ENCODE results near the gene DOK6. TPM values are rescaled to one million over a fixed set of nuclear protein-coding genes. Genes with fewer than 3 reads are reported as not detected.
A peak's percentile ranks its signal among the peaks of the same experiment; 100 is the strongest.

Gene DOK6
- polyA plus RNA-seq, 1 experiment: 0.55 TPM

DNA sequence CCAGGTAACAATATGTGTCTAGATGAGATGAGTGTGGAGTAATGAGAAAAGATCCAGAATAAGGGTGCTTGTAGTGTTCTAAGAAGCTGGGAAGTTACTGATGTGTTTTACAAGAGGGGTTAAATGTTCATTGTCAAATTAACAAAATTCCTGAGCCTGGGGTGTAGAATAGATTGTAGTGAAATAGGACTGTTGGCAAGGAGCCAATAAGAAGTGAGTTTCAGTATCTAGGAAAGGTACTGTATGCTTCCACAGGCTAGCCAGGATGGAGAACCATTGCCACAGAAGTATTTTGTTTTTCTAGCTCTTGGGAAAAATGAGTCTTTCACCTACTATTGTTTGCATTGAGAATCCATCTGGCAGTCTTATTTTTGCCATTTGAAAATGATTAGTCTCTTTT lies 10.5 kb downstream of the DOK6 start:
- H3K36me3 ChIP-seq (ENCODE audit: control insufficient read depth, insufficient read depth, low read length): no peaks in the 10 kb centered on the region
- H3K27me3 ChIP-seq (ENCODE audit: control insufficient read depth, insufficient read depth, low read length): no peaks in the 10 kb centered on the region
- no peak overlapping the region for H3K4me3 ChIP-seq (ENCODE audit: low read depth, low read length)
- ChIA-PET POLR2A (no interaction called here), CTCF (no interaction called here)
- TF ChIP-seq, protein P1, sequence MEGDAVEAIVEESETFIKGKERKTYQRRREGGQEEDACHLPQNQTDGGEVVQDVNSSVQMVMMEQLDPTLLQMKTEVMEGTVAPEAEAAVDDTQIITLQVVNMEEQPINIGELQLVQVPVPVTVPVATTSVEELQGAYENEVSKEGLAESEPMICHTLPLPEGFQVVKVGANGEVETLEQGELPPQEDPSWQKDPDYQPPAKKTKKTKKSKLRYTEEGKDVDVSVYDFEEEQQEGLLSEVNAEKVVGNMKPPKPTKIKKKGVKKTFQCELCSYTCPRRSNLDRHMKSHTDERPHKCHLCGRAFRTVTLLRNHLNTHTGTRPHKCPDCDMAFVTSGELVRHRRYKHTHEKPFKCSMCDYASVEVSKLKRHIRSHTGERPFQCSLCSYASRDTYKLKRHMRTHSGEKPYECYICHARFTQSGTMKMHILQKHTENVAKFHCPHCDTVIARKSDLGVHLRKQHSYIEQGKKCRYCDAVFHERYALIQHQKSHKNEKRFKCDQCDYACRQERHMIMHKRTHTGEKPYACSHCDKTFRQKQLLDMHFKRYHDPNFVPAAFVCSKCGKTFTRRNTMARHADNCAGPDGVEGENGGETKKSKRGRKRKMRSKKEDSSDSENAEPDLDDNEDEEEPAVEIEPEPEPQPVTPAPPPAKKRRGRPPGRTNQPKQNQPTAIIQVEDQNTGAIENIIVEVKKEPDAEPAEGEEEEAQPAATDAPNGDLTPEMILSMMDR (IDR thresholded peaks at IDR 0.05; ENCODE audit: insufficient read depth, low read depth, low read length): no peak
- DNase-seq (ENCODE audit: low read depth): no peak

DNA sequence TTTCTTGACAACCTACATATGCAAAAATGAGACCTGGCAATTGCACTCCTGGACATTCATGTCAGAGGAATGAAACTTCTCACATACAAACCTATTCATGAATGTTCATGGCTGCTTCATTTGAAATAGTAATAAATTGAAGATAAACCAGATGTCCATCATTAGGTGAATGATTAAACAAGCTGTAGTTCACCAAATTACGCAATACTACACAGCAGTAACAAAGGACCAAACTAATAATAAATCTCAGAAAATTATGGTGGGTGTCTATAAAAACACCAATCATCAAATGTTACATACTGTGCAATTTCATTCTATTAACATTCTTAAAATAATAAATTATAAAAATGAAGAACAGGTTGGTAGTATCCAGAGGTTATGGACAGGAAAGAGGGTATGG lies 13.5 kb downstream of the DOK6 start:
- DNase-seq (ENCODE audit: low read depth): no peak
- no peaks in the 10 kb centered on the region for H3K27me3 ChIP-seq (ENCODE audit: control insufficient read depth, insufficient read depth, low read length)
- POLR2A ChIA-PET: no interaction called here
- CTCF ChIA-PET: no interaction called here
- no peaks in the 10 kb centered on the region for H3K36me3 ChIP-seq (ENCODE audit: control insufficient read depth, insufficient read depth, low read length)
- H3K4me3 ChIP-seq (ENCODE audit: low read depth, low read length): no peak overlapping the region
- TF ChIP-seq, protein P1 (IDR thresholded peaks at IDR 0.05; ENCODE audit: insufficient read depth, low read depth, low read length): no peak

GRCh38 chr18:69432847-69433246 lies 32.2 kb downstream of the DOK6 start:
- no peak for DNase-seq (ENCODE audit: low read depth)
- H3K4me3 ChIP-seq (ENCODE audit: low read depth, low read length): no peak overlapping the region
- H3K36me3 ChIP-seq (ENCODE audit: control insufficient read depth, insufficient read depth, low read length): no peaks in the 10 kb centered on the region
- no peaks in the 10 kb centered on the region for H3K27me3 ChIP-seq (ENCODE audit: control insufficient read depth, insufficient read depth, low read length)
- ChIA-PET CTCF (interaction anchor here (0.5 kb wide), 1 partner anchor 187 kb away, joined by 3 read pairs; no protein-coding TSS in a partner anchor), POLR2A (no interaction called here)
- TF ChIP-seq, protein P1 (IDR thresholded peaks at IDR 0.05; ENCODE audit: insufficient read depth, low read depth, low read length): no peak

DNA sequence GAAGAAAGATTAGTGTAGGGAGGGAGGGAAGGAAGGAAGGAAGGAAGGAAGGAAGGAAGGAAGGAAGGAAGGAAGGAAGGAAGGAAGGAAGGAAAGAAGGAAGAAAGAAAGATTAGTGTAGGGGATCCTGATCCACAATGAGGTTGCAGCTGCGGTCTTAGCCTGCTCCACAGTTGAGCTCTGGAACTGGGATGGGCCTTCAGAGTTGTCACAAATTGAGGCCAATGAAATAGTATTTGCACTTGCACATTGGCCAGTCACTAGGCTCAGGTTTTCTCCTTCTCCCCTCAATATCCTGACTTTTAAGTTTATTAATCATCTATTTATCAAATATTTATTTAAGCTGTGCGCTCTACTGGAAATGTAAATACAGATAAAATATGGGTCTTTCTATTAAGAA lies 34.3 kb downstream of the DOK6 start:
- ChIA-PET CTCF (no interaction called here), POLR2A (no interaction called here)
- Histone ChIP-seq H3K4me3 (ENCODE audit: low read depth, low read length) (no peak overlapping the region), H3K36me3 (ENCODE audit: control insufficient read depth, insufficient read depth, low read length) (no peaks in the 10 kb centered on the region), H3K27me3 (ENCODE audit: control insufficient read depth, insufficient read depth, low read length) (no peaks in the 10 kb centered on the region)
- TF ChIP-seq, protein P1 (IDR thresholded peaks at IDR 0.05; ENCODE audit: insufficient read depth, low read depth, low read length): no peak
- DNase-seq (ENCODE audit: low read depth): no peak

DNA sequence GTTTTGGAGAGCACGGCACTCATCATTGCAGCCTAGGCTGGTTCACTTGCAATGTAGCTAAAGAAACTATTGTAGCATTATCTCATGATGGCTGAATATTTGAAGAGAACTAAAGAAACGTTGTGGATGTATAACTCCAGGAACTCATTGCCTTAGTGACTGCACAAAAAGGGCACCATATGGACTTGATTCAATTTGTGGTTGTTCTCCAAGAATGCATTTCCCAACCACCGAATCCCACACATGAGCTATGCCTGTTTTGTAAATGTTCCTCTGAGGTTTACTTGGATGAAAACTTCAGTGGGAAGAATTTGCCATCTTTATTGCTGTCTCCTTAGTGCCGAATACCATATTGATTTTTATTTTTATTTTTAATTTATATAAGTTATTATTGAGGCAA lies 43.5 kb downstream of the DOK6 start:
- TF ChIP-seq, protein P1 (IDR thresholded peaks at IDR 0.05; ENCODE audit: insufficient read depth, low read depth, low read length): no peak
- POLR2A ChIA-PET: no interaction called here
- Histone ChIP-seq H3K4me3 (ENCODE audit: low read depth, low read length) (no peak overlapping the region), H3K27me3 (ENCODE audit: control insufficient read depth, insufficient read depth, low read length) (no peaks in the 10 kb centered on the region), H3K36me3 (ENCODE audit: control insufficient read depth, insufficient read depth, low read length) (no peaks in the 10 kb centered on the region)
- peak; percentile 7 for DNase-seq (ENCODE audit: low read depth)
- CTCF ChIA-PET: no interaction called here
